ENCODE data around the gene MSRB2.

DNA sequence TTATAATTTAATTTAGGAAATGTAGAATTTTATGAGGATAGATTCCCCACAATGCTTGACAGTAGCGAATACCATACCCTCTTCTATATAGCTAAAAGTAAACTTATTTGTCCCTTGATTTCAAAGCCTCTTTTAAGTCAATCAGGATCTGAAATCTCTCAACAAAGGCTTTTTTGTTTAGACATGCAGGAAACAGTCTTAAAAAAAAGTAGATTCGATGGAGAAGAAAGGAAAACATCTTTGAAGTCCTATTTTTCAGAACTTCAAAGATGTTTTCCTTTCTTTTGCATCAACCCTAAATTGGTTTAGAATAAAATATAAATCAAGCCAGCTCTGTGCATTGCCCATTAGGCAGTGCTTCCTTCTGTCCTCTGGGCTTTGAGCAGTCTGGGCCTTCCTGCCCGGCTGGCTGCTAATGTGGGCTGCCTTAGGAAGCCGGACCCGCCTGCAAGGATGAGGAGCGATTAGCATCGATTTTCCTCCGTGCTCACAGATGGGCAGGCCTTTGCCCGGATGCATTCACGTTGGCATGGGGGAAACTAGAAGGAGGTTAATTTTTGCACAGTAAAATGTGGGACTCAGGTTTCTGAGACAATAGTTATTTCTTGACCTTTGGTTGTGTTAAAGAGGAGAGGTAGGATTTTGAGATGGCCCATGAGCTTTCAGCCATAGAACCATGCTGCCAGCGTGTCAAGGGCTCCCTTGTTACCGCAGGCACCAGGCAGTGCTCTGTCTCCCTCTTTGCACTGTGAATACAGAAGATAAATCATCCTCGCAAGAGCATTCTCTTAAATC lies 15.5 kb downstream of the MSRB2 start:
- TF ChIP-seq RFX5 (IDR thresholded peaks at IDR 0.05) (no peak), MAFK (IDR thresholded peaks at IDR 0.05; ENCODE audit: partially characterized antibody) (no peak), CTCF (IDR thresholded peaks at IDR 0.05) (no peak), RAD21 (conservative IDR thresholded peaks at IDR 0.05 in 1 of 2, IDR thresholded peaks at IDR 0.05 in 1 of 2) (no peak), SREBF2 (IDR thresholded peaks at IDR 0.05) (no peak), BCL3 (IDR thresholded peaks at IDR 0.05) (no peak), EHMT2 (IDR thresholded peaks at IDR 0.05; ENCODE audit: low read depth) (no peak), HEYL (CRISPR knock-in tag; IDR thresholded peaks at IDR 0.05) (no peak), POLR2A (IDR thresholded peaks at IDR 0.05; ENCODE audit: low read length) (no peak), EP300 (IDR thresholded peaks at IDR 0.05) (no peak)
- TF ChIP-seq, protein P1, sequence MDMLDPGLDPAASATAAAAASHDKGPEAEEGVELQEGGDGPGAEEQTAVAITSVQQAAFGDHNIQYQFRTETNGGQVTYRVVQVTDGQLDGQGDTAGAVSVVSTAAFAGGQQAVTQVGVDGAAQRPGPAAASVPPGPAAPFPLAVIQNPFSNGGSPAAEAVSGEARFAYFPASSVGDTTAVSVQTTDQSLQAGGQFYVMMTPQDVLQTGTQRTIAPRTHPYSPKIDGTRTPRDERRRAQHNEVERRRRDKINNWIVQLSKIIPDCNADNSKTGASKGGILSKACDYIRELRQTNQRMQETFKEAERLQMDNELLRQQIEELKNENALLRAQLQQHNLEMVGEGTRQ (IDR thresholded peaks at IDR 0.05) = no peak
- TF ChIP-seq, protein P2, sequence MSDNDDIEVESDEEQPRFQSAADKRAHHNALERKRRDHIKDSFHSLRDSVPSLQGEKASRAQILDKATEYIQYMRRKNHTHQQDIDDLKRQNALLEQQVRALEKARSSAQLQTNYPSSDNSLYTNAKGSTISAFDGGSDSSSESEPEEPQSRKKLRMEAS (IDR thresholded peaks at IDR 0.05) = no peak

All from A549 (cell line).